BLaER1 treated with 17β-estradiol and CSF1 and Interleukin-3, amounts not matched to agents 10 nM and 100 nM (cell line): ENCODE measurements around the gene SORL1.

Source experiments
- H3K27ac ChIP-seq, 11 experiments: shearing (Covaris generic); formaldehyde crosslinking; 2 replicates each; pipeline ENCODE4 v1.8.1; 2022
- H3K27me3 ChIP-seq, 11 experiments: shearing (Covaris generic); formaldehyde crosslinking; 2 replicates each; pipeline ENCODE4 v1.8.1; 2022
- H3K36me3 ChIP-seq, 11 experiments: shearing (Covaris generic); formaldehyde crosslinking; 2 replicates each; pipeline ENCODE4 v1.8.1; 2022
- H3K4me1 ChIP-seq, 10 experiments: shearing (Covaris generic); formaldehyde crosslinking; 2 replicates each; pipeline ENCODE4 v1.8.1; 2022
- H3K4me2 ChIP-seq, 11 experiments: shearing (Covaris generic); formaldehyde crosslinking; 2 replicates each; pipeline ENCODE4 v1.8.1; 2022
- H3K4me3 ChIP-seq, 10 experiments: shearing (Covaris generic); formaldehyde crosslinking; 2 replicates each; pipeline ENCODE4 v1.8.1; 2022
- H3K9ac ChIP-seq, 11 experiments: shearing (Covaris generic); formaldehyde crosslinking; 2 replicates each; pipeline ENCODE4 v1.8.1; 2022
- H3K9me3 ChIP-seq, 11 experiments: shearing (Covaris generic); formaldehyde crosslinking; replicated peaks in 1 of 11; 2 replicates each; pipeline ENCODE4 v1.8.1; 2022
- H4K20me1 ChIP-seq, 11 experiments: shearing (Covaris generic); formaldehyde crosslinking; 2 replicates each; pipeline ENCODE4 v1.8.1; 2022
- Cebpa-rat ChIP-seq, 11 experiments: shearing (Covaris generic); IDR thresholded peaks; 2 replicates each; pipeline ENCODE4 v1.8.1; 2022

Gene SORL1

DNA sequence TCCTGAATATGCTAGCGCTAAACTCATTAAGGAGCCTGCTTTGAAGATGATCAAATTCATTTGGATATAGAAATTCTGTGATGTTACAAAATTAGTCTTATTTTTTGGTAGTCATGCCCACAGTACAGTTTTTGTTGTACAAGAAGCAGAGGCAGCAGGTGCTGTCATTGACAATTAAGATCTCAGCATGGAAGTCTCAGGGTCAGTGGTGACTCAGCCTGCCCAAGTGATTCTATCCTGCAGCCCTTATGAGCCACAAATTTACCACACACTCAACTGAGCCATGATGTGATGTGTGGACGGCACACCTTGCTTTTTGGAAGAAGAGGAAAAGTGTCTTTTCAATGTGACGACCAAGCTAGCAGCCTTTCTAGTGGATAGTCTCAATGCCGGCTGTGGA lies 154.2 kb downstream of the SORL1 start:
- peaks cover 40 to 96% (median 86%) of the 10 kb centered on the region in 11 experiments for H3K36me3 ChIP-seq

DNA sequence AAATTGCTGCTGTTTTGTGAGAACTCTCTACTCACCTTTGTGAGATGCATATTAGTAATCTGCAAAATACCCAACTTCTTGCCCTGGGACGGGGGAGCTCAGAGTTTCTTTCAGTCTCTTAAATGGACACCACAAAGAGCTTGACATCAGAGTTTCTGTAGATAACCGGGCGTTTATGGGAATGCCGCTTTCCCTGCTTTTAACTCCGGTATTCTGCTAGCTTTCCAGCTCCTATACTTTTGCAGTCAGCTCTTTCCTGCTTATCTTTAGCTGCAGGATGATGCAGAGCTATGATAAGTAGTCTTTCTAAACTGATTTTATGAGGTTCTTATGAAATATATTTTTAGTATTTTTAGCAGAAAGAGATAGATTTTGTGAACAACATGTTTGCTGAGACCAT lies 155.2 kb downstream of the SORL1 start:
- Histone ChIP-seq H3K27ac (no peak overlapping the region), H3K36me3 (peaks cover 40 to 96% (median 86%) of the 10 kb centered on the region in 11 experiments), H3K4me1 (no peaks in the 10 kb centered on the region), H3K9me3 (peaks cover 0 to 18% (median 8%) of the 10 kb centered on the region in 11 experiments; a peak in 11 of 22 replicates), H3K27me3 (no peaks in the 10 kb centered on the region), H4K20me1 (no peaks in the 10 kb centered on the region), H3K4me3 (no peak overlapping the region), H3K4me2 (no peak overlapping the region), H3K9ac (no peak overlapping the region)
- TF ChIP-seq Cebpa-rat (IDR thresholded peaks at IDR 0.05) = no peak

More for the DNA sequence above, 154.2 kb downstream of the SORL1 start:
- H3K4me1 ChIP-seq = no peaks in the 10 kb centered on the region
- H3K27ac ChIP-seq = no peak overlapping the region
- peaks cover 0 to 18% (median 8%) of the 10 kb centered on the region in 11 experiments; a peak in 11 of 22 replicates for H3K9me3 ChIP-seq
- H3K27me3 ChIP-seq = no peaks in the 10 kb centered on the region
- no peak overlapping the region for H3K4me3 ChIP-seq
- no peak for TF ChIP-seq Cebpa-rat (IDR thresholded peaks at IDR 0.05)
- H3K4me2 ChIP-seq = no peak overlapping the region
- no peaks in the 10 kb centered on the region for H4K20me1 ChIP-seq
- H3K9ac ChIP-seq = no peak overlapping the region

GRCh38 chr11:121608545-121609098 lies 156.5 kb downstream of the SORL1 start:
- Histone ChIP-seq H3K4me3 (no peak overlapping the region), H3K4me2 (no peak overlapping the region), H3K9ac (no peak overlapping the region), H3K27me3 (no peaks in the 10 kb centered on the region), H4K20me1 (no peaks in the 10 kb centered on the region), H3K27ac (no peak overlapping the region), H3K4me1 (no peaks in the 10 kb centered on the region), H3K36me3 (peaks cover 44 to 98% (median 91%) of the 10 kb centered on the region in 11 experiments), H3K9me3 (peaks cover 0 to 18% (median 8%) of the 10 kb centered on the region in 11 experiments; a peak in 11 of 22 replicates)
- TF ChIP-seq Cebpa-rat (IDR thresholded peaks at IDR 0.05) = no peak

DNA sequence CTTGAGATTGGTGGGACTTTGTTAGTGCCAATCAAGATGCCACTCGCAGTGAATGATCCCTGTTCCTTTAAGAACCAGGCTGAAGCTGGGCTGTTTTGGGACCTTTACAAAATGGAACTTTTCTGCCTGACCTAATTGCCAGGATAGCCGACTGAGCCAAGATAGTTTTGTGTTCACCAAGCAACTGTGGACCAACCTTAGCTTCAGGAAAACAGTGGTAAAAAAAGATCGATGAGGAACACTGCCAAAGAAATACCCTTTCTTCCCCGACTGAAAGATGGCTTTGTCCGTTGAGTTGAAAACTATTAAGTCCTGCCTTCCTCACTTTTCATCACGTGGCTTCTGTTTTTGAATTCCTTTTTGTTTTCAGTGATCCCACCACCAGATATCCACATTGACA lies 158.6 kb downstream of the SORL1 start:
- H3K36me3 ChIP-seq = peaks cover 44 to 100% (median 87%) of the 10 kb centered on the region in 11 experiments
- no peak overlapping the region for H3K4me3 ChIP-seq
- no peaks in the 10 kb centered on the region for H3K27me3 ChIP-seq
- peaks cover 0 to 14% (median 0%) of the 10 kb centered on the region in 10 experiments; a peak in 6 of 20 replicates for H3K4me1 ChIP-seq
- no peak overlapping the region for H3K27ac ChIP-seq
- peaks cover 0 to 18% (median 8%) of the 10 kb centered on the region in 11 experiments; a peak in 11 of 22 replicates for H3K9me3 ChIP-seq
- no peak overlapping the region for H3K4me2 ChIP-seq
- H4K20me1 ChIP-seq = no peaks in the 10 kb centered on the region
- no peak overlapping the region for H3K9ac ChIP-seq
- TF ChIP-seq Cebpa-rat (IDR thresholded peaks at IDR 0.05) = no peak

DNA sequence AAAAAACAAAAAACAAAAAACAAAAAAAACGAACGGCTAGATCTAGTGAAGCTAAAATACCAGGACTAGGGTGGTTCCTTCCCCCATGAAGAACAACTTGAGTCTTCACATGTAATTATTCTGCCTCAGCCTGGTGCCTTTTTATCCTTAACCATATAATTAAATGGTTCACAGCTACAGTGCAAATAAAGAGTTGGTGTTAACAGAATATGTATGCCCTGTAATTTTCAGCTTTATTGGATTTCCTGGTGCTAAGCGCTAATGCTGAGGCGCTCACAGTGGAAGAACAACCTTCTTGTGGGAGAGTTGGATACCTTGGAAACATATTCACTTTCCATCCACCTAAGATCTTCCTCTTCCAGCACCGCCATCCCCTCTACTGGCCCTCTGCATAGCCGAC lies 159.1 kb downstream of the SORL1 start:
- Histone ChIP-seq H3K27ac (no peak overlapping the region), H3K9ac (no peak overlapping the region), H3K4me2 (no peak overlapping the region), H3K4me3 (no peak overlapping the region), H3K36me3 (peaks cover 41 to 100% (median 87%) of the 10 kb centered on the region in 11 experiments), H4K20me1 (no peaks in the 10 kb centered on the region), H3K27me3 (no peaks in the 10 kb centered on the region), H3K4me1 (peaks cover 0 to 19% (median 3%) of the 10 kb centered on the region in 10 experiments; a peak in 14 of 20 replicates), H3K9me3 (peaks cover 0 to 18% (median 8%) of the 10 kb centered on the region in 11 experiments; a peak in 11 of 22 replicates)
- TF ChIP-seq Cebpa-rat (IDR thresholded peaks at IDR 0.05) = no peak

- Histone ChIP-seq H3K36me3 (peaks cover 20 to 97% (median 79%) of the 10 kb centered on the region in 11 experiments), H3K9me3 (peaks cover 0 to 15% (median 6%) of the 10 kb centered on the region in 11 experiments; a peak in 11 of 22 replicates), H3K4me1 (peaks cover 0 to 21% (median 10%) of the 10 kb centered on the region in 10 experiments; a peak in 15 of 20 replicates), H3K4me2 (no peak overlapping the region), H3K9ac (no peak overlapping the region), H3K27ac (no peak overlapping the region), H4K20me1 (no peaks in the 10 kb centered on the region), H3K27me3 (no peaks in the 10 kb centered on the region), H3K4me3 (no peak overlapping the region)
- TF ChIP-seq Cebpa-rat (IDR thresholded peaks at IDR 0.05) = no peak
Measured at GRCh38 chr11:121613724-121614123, 161.6 kb downstream of the SORL1 start.

DNA sequence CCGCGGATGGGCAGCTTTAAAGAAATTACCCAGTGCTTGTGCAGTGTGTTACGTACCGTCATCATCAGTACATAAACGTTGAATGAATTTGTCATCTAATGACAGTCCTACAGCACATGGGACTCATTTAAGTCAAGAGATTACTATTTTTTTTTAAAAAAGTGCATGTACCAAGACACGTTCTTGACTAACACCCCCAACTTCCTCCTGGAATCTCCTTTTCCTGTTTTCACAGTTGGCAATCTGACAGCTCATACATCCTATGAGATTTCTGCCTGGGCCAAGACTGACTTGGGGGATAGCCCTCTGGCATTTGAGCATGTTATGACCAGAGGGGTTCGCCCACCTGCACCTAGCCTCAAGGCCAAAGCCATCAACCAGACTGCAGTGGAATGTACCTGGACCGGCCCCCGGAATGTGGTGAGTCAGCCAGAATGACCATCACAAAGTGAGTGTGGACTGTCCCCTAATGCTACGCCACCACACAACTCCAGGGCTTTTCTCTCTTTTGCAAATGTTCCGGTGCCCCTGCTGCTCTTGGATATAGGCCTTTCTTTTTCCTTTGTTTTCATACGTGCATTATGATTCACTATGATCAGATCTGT lies 162.6 kb downstream of the SORL1 start:
- Histone ChIP-seq H3K4me1 (peaks cover 0 to 21% (median 10%) of the 10 kb centered on the region in 10 experiments; a peak in 15 of 20 replicates), H3K9ac (no peak overlapping the region), H3K4me2 (peak overlapping the region in 2 of 11 experiments; percentile 24 to 48; a peak in 4 of 22 replicates), H3K4me3 (no peak overlapping the region), H4K20me1 (no peaks in the 10 kb centered on the region), H3K36me3 (peaks cover 14 to 97% (median 79%) of the 10 kb centered on the region in 11 experiments; a peak in 20 of 22 replicates), H3K27me3 (no peaks in the 10 kb centered on the region), H3K9me3 (peaks cover 0 to 8% (median 0%) of the 10 kb centered on the region in 11 experiments; a peak in 4 of 22 replicates), H3K27ac (no peak overlapping the region)
- TF ChIP-seq Cebpa-rat (IDR thresholded peaks at IDR 0.05) = no peak

GRCh38 chr11:121615501-121615900 lies 163.4 kb downstream of the SORL1 start:
- 0 out of 22 replicates have a peak, but pooled peaks cover 0 to under 1% (median 0%) of the 10 kb centered on the region in 11 experiments for H3K9me3 ChIP-seq
- H3K9ac ChIP-seq = no peak overlapping the region
- no peak for TF ChIP-seq Cebpa-rat (IDR thresholded peaks at IDR 0.05)
- H3K4me1 ChIP-seq = peaks cover 0 to 21% (median 10%) of the 10 kb centered on the region in 10 experiments; a peak in 15 of 20 replicates
- no peak overlapping the region for H3K27ac ChIP-seq
- no peaks in the 10 kb centered on the region for H3K27me3 ChIP-seq
- no peaks in the 10 kb centered on the region for H4K20me1 ChIP-seq
- no peak overlapping the region for H3K4me3 ChIP-seq
- H3K36me3 ChIP-seq = peaks cover 14 to 97% (median 79%) of the 10 kb centered on the region in 11 experiments; a peak in 19 of 22 replicates
- H3K4me2 ChIP-seq = peak overlapping the region in 2 of 11 experiments; percentile 17 to 48; a peak in 2 of 22 replicates

DNA sequence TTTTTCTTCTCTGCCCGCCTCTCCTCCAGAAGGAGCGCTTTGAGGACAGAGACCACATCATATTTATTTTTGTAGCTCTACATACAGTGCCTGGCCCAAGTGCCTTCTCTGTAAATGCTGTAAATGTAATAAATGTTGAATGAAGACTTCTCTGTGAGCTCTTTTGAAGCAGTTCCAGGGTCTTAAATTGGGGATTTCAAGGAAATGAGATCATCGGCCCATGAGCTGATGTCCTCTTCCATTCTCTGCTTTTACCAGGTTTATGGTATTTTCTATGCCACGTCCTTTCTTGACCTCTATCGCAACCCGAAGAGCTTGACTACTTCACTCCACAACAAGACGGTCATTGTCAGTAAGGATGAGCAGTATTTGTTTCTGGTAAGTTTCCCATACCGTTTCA lies 166.4 kb downstream of the SORL1 start:
- no peak overlapping the region for H3K27ac ChIP-seq
- no peak overlapping the region for H3K9ac ChIP-seq
- 0 out of 22 replicates have a peak, but pooled peaks cover 0 to 2% (median 0%) of the 10 kb centered on the region in 11 experiments for H3K9me3 ChIP-seq
- H4K20me1 ChIP-seq = no peaks in the 10 kb centered on the region
- H3K4me2 ChIP-seq = no peak overlapping the region
- H3K4me3 ChIP-seq = no peak overlapping the region
- no peaks in the 10 kb centered on the region for H3K27me3 ChIP-seq
- H3K4me1 ChIP-seq = peaks cover 0 to 21% (median 10%) of the 10 kb centered on the region in 10 experiments; a peak in 15 of 20 replicates
- H3K36me3 ChIP-seq = peaks cover 18 to 97% (median 85%) of the 10 kb centered on the region in 11 experiments
- no peak for TF ChIP-seq Cebpa-rat (IDR thresholded peaks at IDR 0.05)
